ENCODE results near the gene CFAP45. TPM values are rescaled to one million over a fixed set of nuclear protein-coding genes. Genes with fewer than 3 reads are reported as not detected.

CFAP45 gene
- polyA plus RNA-seq, 2 donors: 0.44 to 0.61 TPM

DNA sequence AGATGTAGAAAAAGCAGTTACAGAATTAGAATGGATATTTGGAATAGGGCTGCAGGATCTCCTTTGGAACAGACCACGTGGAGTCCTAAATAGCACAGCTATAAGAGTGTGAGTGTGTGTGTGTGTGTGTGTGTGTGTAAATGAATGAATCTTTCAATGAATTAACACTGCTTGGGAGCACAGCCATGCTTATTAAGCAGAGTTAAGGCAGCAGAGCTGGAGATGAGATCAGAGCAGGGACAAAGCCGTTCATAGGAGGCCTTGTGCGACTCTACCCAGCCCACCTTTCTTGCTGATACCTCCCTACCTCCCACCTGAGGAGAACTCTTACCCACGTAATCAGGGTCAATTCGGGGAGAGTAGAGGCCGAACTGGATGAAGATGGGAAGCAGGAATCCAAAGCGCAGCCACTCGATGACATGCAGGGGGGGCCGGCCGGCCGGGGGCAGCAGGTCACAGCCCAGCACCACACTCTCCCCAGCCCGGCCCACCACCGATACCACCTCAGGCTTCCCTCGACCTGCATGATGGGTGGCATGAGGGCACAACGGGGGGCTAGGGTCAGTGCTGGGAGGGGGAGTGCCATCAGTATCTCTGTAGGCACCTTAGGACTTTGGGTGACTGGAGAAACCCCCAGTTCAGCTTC is 42.8 kb upstream of the CFAP45 start:
- no peak overlapping the region for H3K27ac ChIP-seq (ENCODE audit: low read depth in 2 of 2, low read length in 1 of 2)
- H3K27me3 ChIP-seq (ENCODE audit: control insufficient read depth in 1 of 2, insufficient read depth in 2 of 2, low read length in 2 of 2): no peaks in the 10 kb centered on the region
- peaks cover 2 to 31% of the 10 kb centered on the region in 2 donors for H3K4me1 ChIP-seq (ENCODE audit: control insufficient read depth in 2 of 2, insufficient read depth in 2 of 2, low read length in 1 of 2)
- no peaks in the 10 kb centered on the region for H3K36me3 ChIP-seq (ENCODE audit: control insufficient read depth in 2 of 2, insufficient read depth in 2 of 2, low read length in 1 of 2)
- H3K9me3 ChIP-seq (ENCODE audit: control insufficient read depth in 2 of 2, insufficient read depth in 1 of 2, low read depth in 1 of 2, low read length in 1 of 2): no peaks in the 10 kb centered on the region
- WGBS, 2 donors: 68 to 79% methylated on average over 15 of the region's 15 CpGs
- no peak overlapping the region for H3K4me3 ChIP-seq (ENCODE audit: low read depth in 1 of 2, low read length in 2 of 2)

DNA sequence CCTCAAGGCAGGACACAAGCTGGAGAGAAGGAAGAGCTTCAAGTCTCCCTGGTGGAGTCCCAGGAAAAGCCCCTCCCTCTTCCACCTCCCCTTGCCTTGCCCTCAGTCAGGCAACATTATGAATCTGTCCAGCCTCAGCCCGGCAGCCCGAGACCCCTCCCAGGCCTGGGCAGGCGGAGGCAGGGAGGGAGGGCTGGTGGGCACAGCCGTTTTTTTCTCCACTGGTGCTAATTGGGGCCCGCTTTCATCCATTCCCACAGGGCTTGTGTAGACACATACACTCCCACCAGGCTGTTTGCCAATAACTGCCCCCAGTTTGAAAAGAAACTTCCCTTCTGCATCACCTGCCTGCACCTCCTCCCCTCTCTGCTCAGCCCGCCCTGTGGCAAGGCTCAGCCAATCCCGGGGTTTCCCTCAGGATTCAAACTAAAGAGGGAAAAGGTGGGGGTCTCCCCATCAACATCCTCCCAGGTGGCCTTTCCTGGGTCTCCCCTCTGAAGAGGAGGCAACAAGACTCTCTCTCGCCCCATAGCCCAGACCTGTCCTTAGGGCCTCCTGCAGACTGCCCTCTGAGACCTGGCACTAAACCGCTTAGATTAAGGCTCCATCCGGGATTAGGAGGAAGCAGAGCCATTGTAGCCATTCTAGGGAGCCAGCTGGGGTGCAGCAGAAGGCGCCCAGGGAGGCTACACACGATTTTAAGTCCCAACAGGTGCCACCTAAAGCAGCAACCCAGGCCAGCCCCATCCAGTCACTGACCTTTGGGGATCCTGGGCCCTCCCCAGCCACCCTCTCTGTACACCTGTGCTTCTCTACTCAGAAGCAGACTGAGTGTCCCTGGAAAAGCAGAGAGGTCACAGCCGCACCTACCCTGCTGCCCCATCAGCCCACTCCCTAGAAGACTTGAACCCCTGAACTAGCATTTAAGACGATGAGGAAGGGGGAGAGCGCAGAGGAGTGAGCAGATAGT is 41.9 kb upstream of the CFAP45 start:
- H3K4me1 ChIP-seq (ENCODE audit: control insufficient read depth in 2 of 2, insufficient read depth in 2 of 2, low read length in 1 of 2): peaks cover 2 to 31% of the 10 kb centered on the region in 2 donors
- no peaks in the 10 kb centered on the region for H3K36me3 ChIP-seq (ENCODE audit: control insufficient read depth in 2 of 2, insufficient read depth in 2 of 2, low read length in 1 of 2)
- H3K27me3 ChIP-seq (ENCODE audit: control insufficient read depth in 1 of 2, insufficient read depth in 2 of 2, low read length in 2 of 2): no peaks in the 10 kb centered on the region
- H3K27ac ChIP-seq (ENCODE audit: low read depth in 2 of 2, low read length in 1 of 2): no peak overlapping the region
- H3K9me3 ChIP-seq (ENCODE audit: control insufficient read depth in 2 of 2, insufficient read depth in 1 of 2, low read depth in 1 of 2, low read length in 1 of 2): no peaks in the 10 kb centered on the region
- WGBS, 2 donors: 55 to 71% methylated on average over 14 to 15 of the region's 15 CpGs
- no peak overlapping the region for H3K4me3 ChIP-seq (ENCODE audit: low read depth in 1 of 2, low read length in 2 of 2)

DNA sequence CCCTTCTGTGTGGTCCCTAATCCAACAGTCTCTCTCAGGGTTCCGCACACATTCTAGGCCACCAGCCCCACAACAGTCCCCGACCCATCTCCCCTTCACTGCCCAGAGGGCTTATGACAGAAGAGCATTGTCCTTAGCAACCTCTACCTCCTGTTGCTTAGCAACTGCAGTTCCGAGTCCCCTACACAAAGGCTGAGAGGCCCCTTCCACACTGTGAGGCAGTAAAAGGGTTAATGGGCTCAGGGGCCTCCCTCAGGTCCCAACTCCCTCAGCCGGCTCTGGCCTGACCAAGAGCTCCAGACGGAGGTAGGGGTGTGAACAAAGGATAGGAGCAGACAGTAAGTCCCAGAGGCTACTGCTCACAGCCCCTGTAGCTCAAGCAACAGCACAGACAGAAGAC is 41.2 kb upstream of the CFAP45 start:
- H3K27ac ChIP-seq (ENCODE audit: low read depth in 2 of 2, low read length in 1 of 2): no peak overlapping the region

DNA sequence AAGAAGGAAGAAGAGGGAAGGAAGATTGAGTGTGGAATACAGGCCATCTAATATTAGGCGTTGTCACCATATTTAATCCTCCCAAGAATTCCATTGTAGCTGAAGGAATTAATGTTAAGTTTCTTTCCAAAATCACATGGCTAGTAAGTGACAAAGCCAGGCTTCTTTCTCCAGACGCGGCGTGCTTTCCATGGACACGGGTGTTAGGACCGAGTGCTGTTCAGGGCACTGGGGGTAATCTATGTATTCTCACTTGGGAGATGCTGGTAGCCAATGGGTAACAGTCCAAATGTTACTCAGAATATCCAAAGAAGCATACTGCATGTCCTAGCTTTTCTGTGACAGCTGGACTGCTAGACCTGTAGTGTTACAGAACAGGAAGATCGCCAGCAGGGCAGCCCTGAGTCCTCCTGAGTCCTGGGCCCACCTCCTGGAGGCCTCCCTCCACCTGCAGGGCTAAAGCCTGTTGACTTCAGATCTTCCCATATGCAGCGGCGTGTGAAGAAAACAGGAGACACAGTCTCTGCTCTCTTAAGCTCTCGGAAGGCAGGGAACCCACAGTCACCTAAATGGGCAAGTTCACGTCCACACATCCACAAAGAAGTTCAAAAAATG is 40.1 kb upstream of the CFAP45 start:
- WGBS, 2 donors: 64 to 78% methylated on average over 11 of the region's 11 CpGs
- peak overlapping the region; percentile 46 to 55 for H3K27ac ChIP-seq (ENCODE audit: low read depth in 2 of 2, low read length in 1 of 2)
- H3K4me1 ChIP-seq (ENCODE audit: control insufficient read depth in 2 of 2, insufficient read depth in 2 of 2, low read length in 1 of 2): peaks cover 2 to 29% of the 10 kb centered on the region in 2 donors
- H3K27me3 ChIP-seq (ENCODE audit: control insufficient read depth in 1 of 2, insufficient read depth in 2 of 2, low read length in 2 of 2): no peaks in the 10 kb centered on the region
- no peaks in the 10 kb centered on the region for H3K9me3 ChIP-seq (ENCODE audit: control insufficient read depth in 2 of 2, insufficient read depth in 1 of 2, low read depth in 1 of 2, low read length in 1 of 2)
- no peaks in the 10 kb centered on the region for H3K36me3 ChIP-seq (ENCODE audit: control insufficient read depth in 2 of 2, insufficient read depth in 2 of 2, low read length in 1 of 2)
- no peak overlapping the region for H3K4me3 ChIP-seq (ENCODE audit: low read depth in 1 of 2, low read length in 2 of 2)

More for the DNA sequence above, 41.2 kb upstream of the CFAP45 start:
- Histone ChIP-seq H3K4me3 (ENCODE audit: low read depth in 1 of 2, low read length in 2 of 2) (no peak overlapping the region), H3K27me3 (ENCODE audit: control insufficient read depth in 1 of 2, insufficient read depth in 2 of 2, low read length in 2 of 2) (no peaks in the 10 kb centered on the region), H3K4me1 (ENCODE audit: control insufficient read depth in 2 of 2, insufficient read depth in 2 of 2, low read length in 1 of 2) (peaks cover 2 to 28% of the 10 kb centered on the region in 2 donors), H3K9me3 (ENCODE audit: control insufficient read depth in 2 of 2, insufficient read depth in 1 of 2, low read depth in 1 of 2, low read length in 1 of 2) (no peaks in the 10 kb centered on the region), H3K36me3 (ENCODE audit: control insufficient read depth in 2 of 2, insufficient read depth in 2 of 2, low read length in 1 of 2) (no peaks in the 10 kb centered on the region)
- 69 to 74% methylated on average over 5 of the region's 5 CpGs for WGBS, 2 donors

DNA sequence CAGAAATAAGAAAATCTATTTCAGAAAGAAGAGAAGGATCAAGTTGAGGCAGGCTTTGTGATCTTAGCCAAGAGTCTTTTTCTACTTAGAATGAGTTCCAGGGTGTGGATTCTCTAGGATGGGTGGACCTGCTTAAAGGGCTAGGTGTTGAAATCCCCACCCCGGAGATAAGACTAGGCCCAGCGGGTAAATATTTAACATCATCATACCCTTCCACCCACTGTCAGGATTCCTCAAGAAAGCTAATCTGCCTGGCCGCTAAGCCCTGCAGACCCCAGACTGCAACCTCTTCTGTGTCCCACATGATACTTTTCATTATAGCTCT is 39.7 kb upstream of the CFAP45 start:
- H3K4me1 ChIP-seq (ENCODE audit: control insufficient read depth in 2 of 2, insufficient read depth in 2 of 2, low read length in 1 of 2): peaks cover 2 to 29% of the 10 kb centered on the region in 2 donors
- 46 to 51% methylated on average over 3 of the region's 3 CpGs for WGBS, 2 donors
- H3K36me3 ChIP-seq (ENCODE audit: control insufficient read depth in 2 of 2, insufficient read depth in 2 of 2, low read length in 1 of 2): no peaks in the 10 kb centered on the region
- H3K27ac ChIP-seq (ENCODE audit: low read depth in 2 of 2, low read length in 1 of 2): peak overlapping the region; percentile 46 to 55
- H3K4me3 ChIP-seq (ENCODE audit: low read depth in 1 of 2, low read length in 2 of 2): no peak overlapping the region
- H3K9me3 ChIP-seq (ENCODE audit: control insufficient read depth in 2 of 2, insufficient read depth in 1 of 2, low read depth in 1 of 2, low read length in 1 of 2): no peaks in the 10 kb centered on the region
- H3K27me3 ChIP-seq (ENCODE audit: control insufficient read depth in 1 of 2, insufficient read depth in 2 of 2, low read length in 2 of 2): no peaks in the 10 kb centered on the region

DNA sequence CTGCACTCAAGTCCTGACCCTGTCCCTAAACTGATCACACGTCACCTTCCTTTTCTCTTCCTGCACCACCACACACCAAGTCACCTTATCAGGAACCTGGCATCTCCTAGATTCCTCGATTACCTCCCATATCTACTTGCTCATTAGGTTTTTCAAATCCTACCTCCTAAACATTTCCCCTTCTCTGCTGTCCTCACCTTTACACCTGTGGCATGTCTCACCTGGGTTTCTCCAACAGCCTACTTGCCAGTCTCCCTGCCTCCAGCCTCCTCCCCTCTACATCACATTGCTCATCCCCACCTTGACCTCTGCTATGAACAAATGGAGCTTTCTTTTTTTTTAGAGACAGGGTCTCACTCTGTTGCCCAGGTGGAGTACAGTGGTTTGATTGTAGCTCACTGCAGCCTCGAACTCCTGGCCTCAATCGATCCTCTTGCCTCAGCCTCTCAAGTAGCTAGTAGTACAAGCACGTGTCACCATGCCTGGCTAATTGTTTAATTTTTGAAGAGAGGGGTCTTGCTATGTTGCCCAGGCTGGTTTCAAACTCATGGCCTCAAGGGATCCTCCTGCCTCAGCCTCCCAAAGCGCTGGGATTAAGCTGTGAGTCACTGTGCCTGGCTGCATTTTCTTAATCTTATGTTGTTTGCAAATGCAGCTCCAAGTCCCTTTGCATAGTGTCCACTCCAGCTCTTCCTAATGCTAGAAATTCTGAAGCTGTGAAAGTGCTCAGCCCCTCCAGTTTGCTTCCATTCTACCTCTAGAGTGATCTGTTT is 39.1 kb upstream of the CFAP45 start:
- WGBS, 2 donors: 72 to 78% methylated on average over 6 of the region's 6 CpGs
- H3K4me1 ChIP-seq (ENCODE audit: control insufficient read depth in 2 of 2, insufficient read depth in 2 of 2, low read length in 1 of 2): peaks cover 2 to 29% of the 10 kb centered on the region in 2 donors
- H3K27ac ChIP-seq (ENCODE audit: low read depth in 2 of 2, low read length in 1 of 2): peak overlapping the region; percentile 55 to 63

DNA sequence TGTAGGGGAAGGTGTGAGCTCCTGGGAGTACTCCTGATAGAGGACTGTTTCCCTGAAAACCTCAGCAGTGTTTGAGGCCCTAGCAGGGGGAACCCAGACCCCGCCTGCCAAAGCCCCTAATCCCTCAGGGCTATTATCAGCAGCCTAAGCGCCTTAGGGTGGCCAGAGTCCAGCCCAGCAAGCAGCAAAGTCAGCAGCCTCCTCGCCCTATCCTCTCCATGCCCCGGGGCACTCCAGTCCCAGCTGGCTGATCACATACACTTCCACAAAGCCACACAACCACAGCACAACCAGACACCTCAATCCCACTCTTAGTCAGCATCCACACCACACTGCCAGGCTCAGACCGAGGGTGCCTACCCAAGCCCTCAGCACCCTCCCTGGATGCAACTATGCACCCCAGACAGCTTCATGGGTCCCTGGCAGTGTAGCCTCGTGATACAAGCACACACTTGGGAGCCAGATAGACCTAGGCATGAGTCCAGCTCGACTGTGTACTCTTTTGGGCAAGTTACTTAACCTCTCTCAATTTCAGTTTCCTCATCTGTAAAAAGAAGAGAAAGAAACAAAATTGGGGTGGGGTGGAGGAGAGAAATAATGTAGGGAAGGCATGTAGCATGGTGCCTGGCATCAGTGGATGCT is 38.4 kb upstream of the CFAP45 start:
- Histone ChIP-seq H3K4me3 (ENCODE audit: low read depth in 1 of 2, low read length in 2 of 2) (no peak overlapping the region), H3K4me1 (ENCODE audit: control insufficient read depth in 2 of 2, insufficient read depth in 2 of 2, low read length in 1 of 2) (peaks cover 2 to 31% of the 10 kb centered on the region in 2 donors), H3K9me3 (ENCODE audit: control insufficient read depth in 2 of 2, insufficient read depth in 1 of 2, low read depth in 1 of 2, low read length in 1 of 2) (no peaks in the 10 kb centered on the region), H3K27me3 (ENCODE audit: control insufficient read depth in 1 of 2, insufficient read depth in 2 of 2, low read length in 2 of 2) (no peaks in the 10 kb centered on the region), H3K36me3 (ENCODE audit: control insufficient read depth in 2 of 2, insufficient read depth in 2 of 2, low read length in 1 of 2) (no peaks in the 10 kb centered on the region), H3K27ac (ENCODE audit: low read depth in 2 of 2, low read length in 1 of 2) (peak overlapping the region in 1 of 2 donors; percentile 28)
- 32 to 40% methylated on average over 7 of the region's 7 CpGs for WGBS, 2 donors

More for the DNA sequence above, 39.1 kb upstream of the CFAP45 start:
- Histone ChIP-seq H3K36me3 (ENCODE audit: control insufficient read depth in 2 of 2, insufficient read depth in 2 of 2, low read length in 1 of 2) (no peaks in the 10 kb centered on the region), H3K27me3 (ENCODE audit: control insufficient read depth in 1 of 2, insufficient read depth in 2 of 2, low read length in 2 of 2) (no peaks in the 10 kb centered on the region), H3K4me3 (ENCODE audit: low read depth in 1 of 2, low read length in 2 of 2) (no peak overlapping the region), H3K9me3 (ENCODE audit: control insufficient read depth in 2 of 2, insufficient read depth in 1 of 2, low read depth in 1 of 2, low read length in 1 of 2) (no peaks in the 10 kb centered on the region)

DNA sequence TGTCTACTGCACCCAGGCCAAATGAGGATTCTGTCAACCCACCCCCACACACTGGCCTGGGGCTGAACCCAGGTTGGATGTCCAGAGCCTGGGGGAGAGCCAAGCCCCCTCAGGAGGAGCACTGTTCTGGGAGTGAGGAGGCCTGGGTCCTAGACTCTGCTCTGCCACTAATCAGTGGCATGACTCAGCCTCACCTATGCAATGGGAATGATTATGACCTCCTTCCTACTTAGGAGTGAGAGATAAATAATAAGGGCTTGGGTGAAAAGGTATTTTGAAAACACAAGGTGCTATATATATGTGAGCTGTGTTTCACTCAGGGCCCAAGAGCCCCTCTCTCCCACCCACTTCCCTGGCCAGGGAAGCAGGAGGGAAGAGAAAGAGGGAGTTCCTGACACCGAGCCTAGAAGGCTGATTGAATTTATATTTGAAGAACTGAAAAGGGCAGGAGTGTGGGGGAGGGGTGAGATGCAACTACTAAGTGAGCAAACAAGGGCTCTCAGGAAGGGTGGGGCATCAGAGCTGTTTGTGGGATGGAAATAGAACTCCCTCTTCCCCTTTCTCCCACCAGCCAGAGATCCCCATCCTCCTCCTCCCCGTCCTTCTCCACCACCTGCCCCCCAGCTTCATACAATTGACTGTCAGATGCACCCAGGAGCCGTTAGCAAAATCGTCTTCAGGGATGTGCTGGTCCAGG is 37.2 kb upstream of the CFAP45 start:
- no peaks in the 10 kb centered on the region for H3K36me3 ChIP-seq (ENCODE audit: control insufficient read depth in 2 of 2, insufficient read depth in 2 of 2, low read length in 1 of 2)
- H3K27ac ChIP-seq (ENCODE audit: low read depth in 2 of 2, low read length in 1 of 2): no peak overlapping the region
- H3K4me1 ChIP-seq (ENCODE audit: control insufficient read depth in 2 of 2, insufficient read depth in 2 of 2, low read length in 1 of 2): peaks cover 2 to 26% of the 10 kb centered on the region in 2 donors
- WGBS, 2 donors: 42 to 44% methylated on average over 4 of the region's 4 CpGs
- no peaks in the 10 kb centered on the region for H3K9me3 ChIP-seq (ENCODE audit: control insufficient read depth in 2 of 2, insufficient read depth in 1 of 2, low read depth in 1 of 2, low read length in 1 of 2)
- H3K4me3 ChIP-seq (ENCODE audit: low read depth in 1 of 2, low read length in 2 of 2): no peak overlapping the region
- H3K27me3 ChIP-seq (ENCODE audit: control insufficient read depth in 1 of 2, insufficient read depth in 2 of 2, low read length in 2 of 2): no peaks in the 10 kb centered on the region
